Type B pancreatic cell (in vitro differentiated cells): ENCODE results near the gene CLIC4. TPM values are rescaled to one million over a fixed set of nuclear protein-coding genes. Genes with fewer than 3 reads are reported as not detected.
"Not testable (repeated sequence)": the region's sequence is repeated elsewhere in the genome, so short reads cannot be mapped to it uniquely, and the experiment has no call there.

Experiments used
- DNase-seq: peaks from one replicate; pipeline ENCODE4 v3.0.0; 2021; ENCODE audit warnings: mixed read lengths; ENCODE audit not compliant: unreplicated experiment; ENCODE audit errors: extremely low spot score
- H3K27ac Mint-ChIP-seq: 2 replicates; pipeline ENCODE4 v1.8.0; 2021; ENCODE audit warnings: mild to moderate bottlenecking, mixed read lengths
- H3K27me3 Mint-ChIP-seq: 2 replicates; pipeline ENCODE4 v1.8.0; 2021; ENCODE audit warnings: mixed read lengths
- H3K36me3 Mint-ChIP-seq: 2 replicates; pipeline ENCODE4 v1.8.0; 2021; ENCODE audit warnings: mixed read lengths
- H3K4me1 Mint-ChIP-seq: one replicate; pipeline ENCODE4 v1.8.0; 2021; ENCODE audit warnings: mixed read lengths; ENCODE audit not compliant: unreplicated experiment
- H3K4me3 Mint-ChIP-seq: 2 replicates; pipeline ENCODE4 v1.8.0; 2021; ENCODE audit warnings: mild to moderate bottlenecking, mixed read lengths
- H3K9me3 Mint-ChIP-seq: 2 replicates; pipeline ENCODE4 v1.8.0; 2021; ENCODE audit warnings: mixed read lengths
- CTCF ChIP-seq: fragments of 200-600 bp; sonication (generic); conservative IDR thresholded peaks from 2 replicates; pipeline ENCODE4 v1.5.0; 2021; ENCODE audit warnings: antibody characterized with exemption, mild to moderate bottlenecking
- long read RNA-seq: library from polyadenylated mRNA; unstranded; transcript quantifications from one replicate; pipeline ENCODE4 v2.0.0, GENCODE V29; 2020
- total RNA-seq: library from RNA; stranded (reverse); gene quantifications from 2 replicates; pipeline ENCODE4 v1.2.1, GENCODE V29; 2021; ENCODE audit warnings: low replicate concordance

Gene CLIC4
- total RNA-seq, result 102 and 109 TPM in 2 replicates
- long read RNA-seq, full-length matches to known transcripts, result 66 of 83 reads
- long read RNA-seq, partial matches to known transcripts, result 0 of 83 reads
- long read RNA-seq, other reads (novel, unspliced or antisense), result 17 of 83 reads

- no peaks in the 10 kb centered on the region for H3K27me3 Mint-ChIP-seq
- no peak for TF ChIP-seq CTCF
- H3K4me3 Mint-ChIP-seq, result peak within 1 kb of the TSS; percentile 95
- H3K27ac Mint-ChIP-seq, result peak within 1 kb of the TSS; percentile 93
- H3K4me1 Mint-ChIP-seq, result peaks cover 56% of the 10 kb centered on the region
- DNase-seq, result peak; percentile 100
- peaks cover 4% of the 10 kb centered on the region for H3K36me3 Mint-ChIP-seq
- no peaks in the 10 kb centered on the region for H3K9me3 Mint-ChIP-seq
Observed at GRCh38 chr1:24744911-24745710, at the start of gene CLIC4. CLIC4 (plus strand) TSS chr1:24745447; CDS start chr1:24745554, 107 bp downstream.

- DNase-seq, result no peak
- peaks cover 2% of the 10 kb centered on the region for H3K9me3 Mint-ChIP-seq
- no peaks in the 10 kb centered on the region for H3K36me3 Mint-ChIP-seq
- no peak overlapping the region for H3K4me3 Mint-ChIP-seq
- TF ChIP-seq CTCF, result no peak
- no peak overlapping the region for H3K27ac Mint-ChIP-seq
- H3K27me3 Mint-ChIP-seq, result peaks cover 3% of the 10 kb centered on the region
- H3K4me1 Mint-ChIP-seq, result peaks cover 8% of the 10 kb centered on the region
Observed at GRCh38 chr1:24696041-24696755, 49.0 kb upstream of the CLIC4 start.

GRCh38 chr1:24696756-24697330 is 48.4 kb upstream of the CLIC4 start:
- Mint-ChIP-seq H3K27me3 (peaks cover 3% of the 10 kb centered on the region), H3K4me1 (peaks cover 8% of the 10 kb centered on the region), H3K36me3 (no peaks in the 10 kb centered on the region), H3K4me3 (no peak overlapping the region), H3K9me3 (no peaks in the 10 kb centered on the region), H3K27ac (no peak overlapping the region)
- no peak for DNase-seq
- no peak for TF ChIP-seq CTCF

- not testable (repeated sequence) for DNase-seq, H3K9me3 Mint-ChIP-seq, H3K4me1 Mint-ChIP-seq, H3K36me3 Mint-ChIP-seq, H3K27ac Mint-ChIP-seq, H3K4me3 Mint-ChIP-seq, H3K27me3 Mint-ChIP-seq
Observed at GRCh38 chr1:24697453-24698001, 47.7 kb upstream of the CLIC4 start.

GRCh38 chr1:24698326-24698725 is 46.9 kb upstream of the CLIC4 start:
- H3K9me3 Mint-ChIP-seq, H3K27ac Mint-ChIP-seq, DNase-seq, H3K27me3 Mint-ChIP-seq, H3K36me3 Mint-ChIP-seq, H3K4me3 Mint-ChIP-seq: not testable (repeated sequence)
- peaks cover 14% of the 10 kb centered on the region for H3K4me1 Mint-ChIP-seq

- H3K4me3 Mint-ChIP-seq, result no peak overlapping the region
Observed at GRCh38 chr1:24699628-24700027, 45.6 kb upstream of the CLIC4 start.

More at GRCh38 chr1:24699628-24700027, 45.6 kb upstream of the CLIC4 start:
- TF ChIP-seq CTCF, result no peak
- Mint-ChIP-seq H3K27ac (no peak overlapping the region), H3K27me3 (no peaks in the 10 kb centered on the region), H3K4me1 (peaks cover 12% of the 10 kb centered on the region), H3K9me3 (no peaks in the 10 kb centered on the region), H3K36me3 (no peaks in the 10 kb centered on the region)
- DNase-seq, result no peak
